WTC11 (cell line): ENCODE results near the gene LAMA2. TPM values are rescaled to one million over a fixed set of nuclear protein-coding genes. Genes with fewer than 3 reads are reported as not detected.

ENCODE experiments used
- ATAC-seq: fragments of 200-7000 bp; cut with Tn5 transposase; 2 replicates; pipeline ENCODE4 v1.10.0; 2021; ENCODE audit warnings: mild to moderate bottlenecking, moderate library complexity
- CTCF ChIA-PET: fragments of 300-600 bp; sonication (Branson Sonifier 250); formaldehyde crosslinking; loops from one replicate; lab custom pipeline; 2021; ENCODE audit warnings: antibody characterized with exemption; lab: Charles Lee
- POLR2A ChIA-PET: fragments of 350-600 bp; sonication (Branson Sonifier 250); formaldehyde crosslinking; loops from one replicate; lab custom pipeline; 2021; ENCODE audit warnings: antibody characterized with exemption; lab: Charles Lee
- DNase-seq: peaks from one replicate; pipeline ENCODE4 v3.0.0; 2021; ENCODE audit warnings: low spot score
- H3K27ac Mint-ChIP-seq: 2 replicates; pipeline ENCODE4 v1.8.0; 2021; ENCODE audit warnings: mixed read lengths
- H3K27me3 Mint-ChIP-seq: 2 replicates; pipeline ENCODE4 v1.8.0; 2021; ENCODE audit warnings: low read depth, mild to moderate bottlenecking, moderate library complexity, mixed read lengths
- H3K36me3 Mint-ChIP-seq: 2 replicates; pipeline ENCODE4 v1.8.0; 2021; ENCODE audit warnings: mixed read lengths
- H3K4me1 Mint-ChIP-seq: 2 replicates; pipeline ENCODE4 v1.8.0; 2022; ENCODE audit warnings: mixed read lengths
- H3K4me3 Mint-ChIP-seq: 2 replicates; pipeline ENCODE4 v1.8.0; 2021; ENCODE audit warnings: mild to moderate bottlenecking, moderate library complexity, mixed read lengths
- H3K9me3 Mint-ChIP-seq: 2 replicates; pipeline ENCODE4 v1.8.0; 2021; ENCODE audit warnings: mixed read lengths
- ELF4 ChIP-seq: sonication (generic); formaldehyde crosslinking; IDR thresholded peaks from 2 replicates; pipeline ENCODE4 v1.8.1; 2022; ENCODE audit warnings: low read depth, mild to moderate bottlenecking, moderate library complexity, missing genetic modification reagents
- GTF2I ChIP-seq: fragments of 250-450 bp; sonication (Bioruptor Pico); conservative IDR thresholded peaks from 2 replicates; pipeline ENCODE4 v1.4.0; 2021; ENCODE audit warnings: mild to moderate bottlenecking
- JAZF1 ChIP-seq: fragments of 250-450 bp; sonication (Bioruptor Pico); IDR thresholded peaks from 2 replicates; pipeline ENCODE4 v1.9.0; 2021; ENCODE audit warnings: moderate library complexity, mild to moderate bottlenecking, inconsistent platforms
- MLX ChIP-seq: sonication (generic); formaldehyde crosslinking; IDR thresholded peaks from 2 replicates; pipeline ENCODE4 v1.8.1; 2023; ENCODE audit warnings: mild to moderate bottlenecking, missing genetic modification reagents, moderate library complexity
- MYBL2 ChIP-seq: sonication (generic); formaldehyde crosslinking; IDR thresholded peaks from 2 replicates; pipeline ENCODE4 v1.8.1; 2023; ENCODE audit warnings: mild to moderate bottlenecking, moderate library complexity, missing genetic modification reagents
- PRDM15 ChIP-seq: sonication (generic); formaldehyde crosslinking; IDR thresholded peaks from 2 replicates; pipeline ENCODE4 v1.8.0; 2022; ENCODE audit warnings: missing genetic modification reagents
- SP1 ChIP-seq: sonication (generic); formaldehyde crosslinking; conservative IDR thresholded peaks from 2 replicates; pipeline ENCODE4 v1.8.1; 2022; ENCODE audit warnings: missing genetic modification reagents
- ZNF138 ChIP-seq: sonication (generic); formaldehyde crosslinking; conservative IDR thresholded peaks from 2 replicates; pipeline ENCODE4 v1.8.1; 2022; ENCODE audit warnings: mild to moderate bottlenecking, moderate library complexity, missing genetic modification reagents
- ZNF416 ChIP-seq: fragments of 250-450 bp; sonication (Bioruptor Pico); IDR thresholded peaks from 2 replicates; pipeline ENCODE4 v1.9.0; 2021; ENCODE audit warnings: mild to moderate bottlenecking, inconsistent platforms
- total RNA-seq: library from RNA; stranded (reverse); gene quantifications from 3 replicates; pipeline ENCODE4 v1.2.3, GENCODE V29; 2021
- TF ChIP-seq, protein P1 (sequence below): fragments of 250-450 bp; sonication (Bioruptor Pico); IDR thresholded peaks from 2 replicates; pipeline ENCODE4 v1.9.0; 2021; ENCODE audit warnings: mild to moderate bottlenecking, borderline replicate concordance
- TF ChIP-seq, protein P2 (sequence below): sonication (generic); formaldehyde crosslinking; IDR thresholded peaks from 2 replicates; pipeline ENCODE4 v1.8.0; 2023; ENCODE audit warnings: missing genetic modification reagents, mild to moderate bottlenecking, borderline replicate concordance
- TF ChIP-seq, protein P3 (sequence below): fragments of 250-450 bp; sonication (Bioruptor Pico); IDR thresholded peaks from 2 replicates; pipeline ENCODE4 v2.1.2; 2022; ENCODE audit warnings: mild to moderate bottlenecking, moderate library complexity
- TF ChIP-seq, protein P4 (sequence below): sonication (generic); formaldehyde crosslinking; IDR thresholded peaks from 2 replicates; pipeline ENCODE4 v1.8.1; 2023; ENCODE audit warnings: mild to moderate bottlenecking, moderate library complexity, missing genetic modification reagents

Gene LAMA2
- total RNA-seq, 1 experiment from 2014 or later = 6.6 TPM

DNA sequence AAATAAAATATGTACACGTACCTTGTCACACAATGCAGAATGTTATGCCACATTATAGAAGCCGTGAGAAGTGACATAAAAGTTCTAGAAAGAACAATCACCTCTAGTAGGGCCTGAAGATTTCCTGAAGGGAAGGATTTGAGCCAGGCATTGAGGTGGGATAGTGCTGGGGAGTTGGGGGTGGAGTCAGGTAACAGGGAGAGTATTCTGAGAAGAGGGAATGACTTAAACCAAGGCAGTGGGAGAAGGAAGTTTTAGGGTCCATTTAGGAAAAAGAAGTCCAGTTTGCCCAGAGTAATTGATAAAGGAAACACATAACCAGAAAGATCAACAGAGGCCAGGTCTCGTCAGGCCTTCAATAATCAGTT, 564.2 kb downstream of the LAMA2 start:
- DNase-seq (no peak), ATAC-seq (peak; percentile 84)
- peaks cover 26% of the 10 kb centered on the region for H3K4me1 Mint-ChIP-seq
- no peaks in the 10 kb centered on the region for H3K27me3 Mint-ChIP-seq
- ChIA-PET POLR2A (no interaction called here), CTCF (no interaction called here)
- no peak overlapping the region for H3K27ac Mint-ChIP-seq
- no peaks in the 10 kb centered on the region for H3K9me3 Mint-ChIP-seq
- H3K4me3 Mint-ChIP-seq = no peak overlapping the region
- TF ChIP-seq SP1 (no peak), MYBL2 (CRISPR knock-in tag) (no peak), ZNF138 (no peak), MLX (CRISPR knock-in tag) (no peak)
- TF ChIP-seq, protein P1, sequence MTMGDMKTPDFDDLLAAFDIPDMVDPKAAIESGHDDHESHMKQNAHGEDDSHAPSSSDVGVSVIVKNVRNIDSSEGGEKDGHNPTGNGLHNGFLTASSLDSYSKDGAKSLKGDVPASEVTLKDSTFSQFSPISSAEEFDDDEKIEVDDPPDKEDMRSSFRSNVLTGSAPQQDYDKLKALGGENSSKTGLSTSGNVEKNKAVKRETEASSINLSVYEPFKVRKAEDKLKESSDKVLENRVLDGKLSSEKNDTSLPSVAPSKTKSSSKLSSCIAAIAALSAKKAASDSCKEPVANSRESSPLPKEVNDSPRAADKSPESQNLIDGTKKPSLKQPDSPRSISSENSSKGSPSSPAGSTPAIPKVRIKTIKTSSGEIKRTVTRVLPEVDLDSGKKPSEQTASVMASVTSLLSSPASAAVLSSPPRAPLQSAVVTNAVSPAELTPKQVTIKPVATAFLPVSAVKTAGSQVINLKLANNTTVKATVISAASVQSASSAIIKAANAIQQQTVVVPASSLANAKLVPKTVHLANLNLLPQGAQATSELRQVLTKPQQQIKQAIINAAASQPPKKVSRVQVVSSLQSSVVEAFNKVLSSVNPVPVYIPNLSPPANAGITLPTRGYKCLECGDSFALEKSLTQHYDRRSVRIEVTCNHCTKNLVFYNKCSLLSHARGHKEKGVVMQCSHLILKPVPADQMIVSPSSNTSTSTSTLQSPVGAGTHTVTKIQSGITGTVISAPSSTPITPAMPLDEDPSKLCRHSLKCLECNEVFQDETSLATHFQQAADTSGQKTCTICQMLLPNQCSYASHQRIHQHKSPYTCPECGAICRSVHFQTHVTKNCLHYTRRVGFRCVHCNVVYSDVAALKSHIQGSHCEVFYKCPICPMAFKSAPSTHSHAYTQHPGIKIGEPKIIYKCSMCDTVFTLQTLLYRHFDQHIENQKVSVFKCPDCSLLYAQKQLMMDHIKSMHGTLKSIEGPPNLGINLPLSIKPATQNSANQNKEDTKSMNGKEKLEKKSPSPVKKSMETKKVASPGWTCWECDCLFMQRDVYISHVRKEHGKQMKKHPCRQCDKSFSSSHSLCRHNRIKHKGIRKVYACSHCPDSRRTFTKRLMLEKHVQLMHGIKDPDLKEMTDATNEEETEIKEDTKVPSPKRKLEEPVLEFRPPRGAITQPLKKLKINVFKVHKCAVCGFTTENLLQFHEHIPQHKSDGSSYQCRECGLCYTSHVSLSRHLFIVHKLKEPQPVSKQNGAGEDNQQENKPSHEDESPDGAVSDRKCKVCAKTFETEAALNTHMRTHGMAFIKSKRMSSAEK = no peak
- TF ChIP-seq, protein P2, sequence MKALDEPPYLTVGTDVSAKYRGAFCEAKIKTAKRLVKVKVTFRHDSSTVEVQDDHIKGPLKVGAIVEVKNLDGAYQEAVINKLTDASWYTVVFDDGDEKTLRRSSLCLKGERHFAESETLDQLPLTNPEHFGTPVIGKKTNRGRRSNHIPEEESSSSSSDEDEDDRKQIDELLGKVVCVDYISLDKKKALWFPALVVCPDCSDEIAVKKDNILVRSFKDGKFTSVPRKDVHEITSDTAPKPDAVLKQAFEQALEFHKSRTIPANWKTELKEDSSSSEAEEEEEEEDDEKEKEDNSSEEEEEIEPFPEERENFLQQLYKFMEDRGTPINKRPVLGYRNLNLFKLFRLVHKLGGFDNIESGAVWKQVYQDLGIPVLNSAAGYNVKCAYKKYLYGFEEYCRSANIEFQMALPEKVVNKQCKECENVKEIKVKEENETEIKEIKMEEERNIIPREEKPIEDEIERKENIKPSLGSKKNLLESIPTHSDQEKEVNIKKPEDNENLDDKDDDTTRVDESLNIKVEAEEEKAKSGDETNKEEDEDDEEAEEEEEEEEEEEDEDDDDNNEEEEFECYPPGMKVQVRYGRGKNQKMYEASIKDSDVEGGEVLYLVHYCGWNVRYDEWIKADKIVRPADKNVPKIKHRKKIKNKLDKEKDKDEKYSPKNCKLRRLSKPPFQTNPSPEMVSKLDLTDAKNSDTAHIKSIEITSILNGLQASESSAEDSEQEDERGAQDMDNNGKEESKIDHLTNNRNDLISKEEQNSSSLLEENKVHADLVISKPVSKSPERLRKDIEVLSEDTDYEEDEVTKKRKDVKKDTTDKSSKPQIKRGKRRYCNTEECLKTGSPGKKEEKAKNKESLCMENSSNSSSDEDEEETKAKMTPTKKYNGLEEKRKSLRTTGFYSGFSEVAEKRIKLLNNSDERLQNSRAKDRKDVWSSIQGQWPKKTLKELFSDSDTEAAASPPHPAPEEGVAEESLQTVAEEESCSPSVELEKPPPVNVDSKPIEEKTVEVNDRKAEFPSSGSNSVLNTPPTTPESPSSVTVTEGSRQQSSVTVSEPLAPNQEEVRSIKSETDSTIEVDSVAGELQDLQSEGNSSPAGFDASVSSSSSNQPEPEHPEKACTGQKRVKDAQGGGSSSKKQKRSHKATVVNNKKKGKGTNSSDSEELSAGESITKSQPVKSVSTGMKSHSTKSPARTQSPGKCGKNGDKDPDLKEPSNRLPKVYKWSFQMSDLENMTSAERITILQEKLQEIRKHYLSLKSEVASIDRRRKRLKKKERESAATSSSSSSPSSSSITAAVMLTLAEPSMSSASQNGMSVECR (CRISPR knock-in tag) = no peak
- no peaks in the 10 kb centered on the region for H3K36me3 Mint-ChIP-seq

DNA sequence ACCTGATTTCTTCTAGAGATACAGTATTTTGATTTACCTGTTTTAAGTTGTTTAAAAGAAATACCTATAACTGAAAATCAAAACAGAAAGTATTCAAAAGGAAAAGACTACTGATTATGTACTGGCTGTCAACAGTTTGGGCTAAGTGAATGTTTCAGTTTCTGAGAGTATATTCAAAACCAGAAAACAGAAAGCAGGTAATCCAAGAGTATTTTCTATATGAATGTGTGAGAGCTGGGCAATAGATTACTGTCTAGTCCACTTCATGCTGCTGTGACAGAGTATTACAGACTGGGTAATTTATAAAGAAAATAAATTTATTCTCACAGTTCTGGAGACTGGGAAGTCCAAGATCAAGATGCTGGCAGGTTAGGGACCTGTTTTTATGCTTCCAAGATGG, 566.0 kb downstream of the LAMA2 start:
- ChIA-PET CTCF (no interaction called here), POLR2A (no interaction called here)
- no peaks in the 10 kb centered on the region for H3K27me3 Mint-ChIP-seq
- DNase-seq (no peak), ATAC-seq (no peak)
- H3K9me3 Mint-ChIP-seq = no peaks in the 10 kb centered on the region
- peaks cover 26% of the 10 kb centered on the region for H3K4me1 Mint-ChIP-seq
- H3K27ac Mint-ChIP-seq = no peak overlapping the region
- H3K36me3 Mint-ChIP-seq = no peaks in the 10 kb centered on the region
- no peak overlapping the region for H3K4me3 Mint-ChIP-seq
- TF ChIP-seq PRDM15 (CRISPR knock-in tag) (no peak), GTF2I (CRISPR knock-in tag) (no peak), ZNF416 (CRISPR knock-in tag) (no peak), ELF4 (CRISPR knock-in tag) (no peak), JAZF1 (CRISPR knock-in tag) (no peak)
- TF ChIP-seq, protein P2 (CRISPR knock-in tag) = no peak
- TF ChIP-seq, protein P3, sequence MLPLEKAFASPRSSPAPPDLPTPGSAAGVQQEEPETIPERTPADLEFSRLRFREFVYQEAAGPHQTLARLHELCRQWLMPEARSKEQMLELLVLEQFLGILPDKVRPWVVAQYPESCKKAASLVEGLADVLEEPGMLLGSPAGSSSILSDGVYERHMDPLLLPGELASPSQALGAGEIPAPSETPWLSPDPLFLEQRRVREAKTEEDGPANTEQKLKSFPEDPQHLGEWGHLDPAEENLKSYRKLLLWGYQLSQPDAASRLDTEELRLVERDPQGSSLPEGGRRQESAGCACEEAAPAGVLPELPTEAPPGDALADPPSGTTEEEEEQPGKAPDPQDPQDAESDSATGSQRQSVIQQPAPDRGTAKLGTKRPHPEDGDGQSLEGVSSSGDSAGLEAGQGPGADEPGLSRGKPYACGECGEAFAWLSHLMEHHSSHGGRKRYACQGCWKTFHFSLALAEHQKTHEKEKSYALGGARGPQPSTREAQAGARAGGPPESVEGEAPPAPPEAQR (CRISPR knock-in tag) = no peak
- TF ChIP-seq, protein P4, sequence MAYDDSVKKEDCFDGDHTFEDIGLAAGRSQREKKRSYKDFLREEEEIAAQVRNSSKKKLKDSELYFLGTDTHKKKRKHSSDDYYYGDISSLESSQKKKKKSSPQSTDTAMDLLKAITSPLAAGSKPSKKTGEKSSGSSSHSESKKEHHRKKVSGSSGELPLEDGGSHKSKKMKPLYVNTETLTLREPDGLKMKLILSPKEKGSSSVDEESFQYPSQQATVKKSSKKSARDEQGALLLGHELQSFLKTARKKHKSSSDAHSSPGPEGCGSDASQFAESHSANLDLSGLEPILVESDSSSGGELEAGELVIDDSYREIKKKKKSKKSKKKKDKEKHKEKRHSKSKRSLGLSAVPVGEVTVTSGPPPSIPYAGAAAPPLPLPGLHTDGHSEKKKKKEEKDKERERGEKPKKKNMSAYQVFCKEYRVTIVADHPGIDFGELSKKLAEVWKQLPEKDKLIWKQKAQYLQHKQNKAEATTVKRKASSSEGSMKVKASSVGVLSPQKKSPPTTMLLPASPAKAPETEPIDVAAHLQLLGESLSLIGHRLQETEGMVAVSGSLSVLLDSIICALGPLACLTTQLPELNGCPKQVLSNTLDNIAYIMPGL = no peak
